ENCODE results near the gene LINC01488. TPM values are rescaled to one million over a fixed set of nuclear protein-coding genes. Genes with fewer than 3 reads are reported as not detected.

Gene LINC01488
- total RNA-seq, 1 donor from 2014 or later = not detected

GRCh38 chr11:69500285-69501120, 19.0 kb downstream of the LINC01488 start:
- peaks cover 15% of the 10 kb centered on the region for H3K4me1 ChIP-seq (ENCODE audit: insufficient read depth, low read length)
- no peak for TF ChIP-seq EZH2 (IDR thresholded peaks at IDR 0.05; ENCODE audit: insufficient read depth, low read length)
- no peak for TF ChIP-seq CTCF (IDR thresholded peaks at IDR 0.05; ENCODE audit: insufficient read depth, low read depth, low read length)
- no peak overlapping the region for H3K27ac ChIP-seq (ENCODE audit: low read depth, low read length)
- H3K27me3 ChIP-seq (ENCODE audit: insufficient read depth, low read length) = peaks cover 2% of the 10 kb centered on the region
- no peaks in the 10 kb centered on the region for H4K20me1 ChIP-seq (ENCODE audit: insufficient read depth, low read length)
- peaks cover 7% of the 10 kb centered on the region for H3K9me3 Mint-ChIP-seq (ENCODE audit: unreplicated experiment)
- H3K9ac ChIP-seq (ENCODE audit: low read length) = no peak overlapping the region
- no peaks in the 10 kb centered on the region for H3K36me3 ChIP-seq (ENCODE audit: insufficient read depth, low read length)
- no peak overlapping the region for H2AFZ ChIP-seq (ENCODE audit: low read depth, low read length)
- no peaks in the 10 kb centered on the region for H3K9me3 ChIP-seq (ENCODE audit: insufficient read depth, low read depth, low read length)
- no peak overlapping the region for H3K4me2 ChIP-seq (ENCODE audit: low read length)
- H3K4me1 Mint-ChIP-seq (ENCODE audit: low read depth, unreplicated experiment) = peaks cover 3% of the 10 kb centered on the region
- DNase-seq (ENCODE audit: low read depth) = no peak
- H3K4me3 Mint-ChIP-seq (ENCODE audit: unreplicated experiment) = no peak overlapping the region
- H3K79me2 ChIP-seq (ENCODE audit: insufficient read depth, low read length) = no peaks in the 10 kb centered on the region
- no peaks in the 10 kb centered on the region for H3K36me3 Mint-ChIP-seq (ENCODE audit: low read depth, unreplicated experiment)
- FAIRE-seq = no peak
- H3K27ac Mint-ChIP-seq (ENCODE audit: unreplicated experiment) = no peak overlapping the region
- H3K27me3 Mint-ChIP-seq (ENCODE audit: low read depth, unreplicated experiment) = peaks cover 43% of the 10 kb centered on the region
- no peak overlapping the region for H3K4me3 ChIP-seq (ENCODE audit: insufficient read depth, low read depth, low read length)

GRCh38 chr11:69501121-69501489, 19.6 kb downstream of the LINC01488 start:
- peaks cover 3% of the 10 kb centered on the region for H3K4me1 Mint-ChIP-seq (ENCODE audit: low read depth, unreplicated experiment)
- H2AFZ ChIP-seq (ENCODE audit: low read depth, low read length) = no peak overlapping the region
- peaks cover 2% of the 10 kb centered on the region for H3K27me3 ChIP-seq (ENCODE audit: insufficient read depth, low read length)
- no peak overlapping the region for H3K9ac ChIP-seq (ENCODE audit: low read length)
- no peaks in the 10 kb centered on the region for H3K9me3 ChIP-seq (ENCODE audit: insufficient read depth, low read depth, low read length)
- TF ChIP-seq EZH2 (IDR thresholded peaks at IDR 0.05; ENCODE audit: insufficient read depth, low read length) = no peak
- TF ChIP-seq CTCF (IDR thresholded peaks at IDR 0.05; ENCODE audit: insufficient read depth, low read depth, low read length) = no peak
- H3K9me3 Mint-ChIP-seq (ENCODE audit: unreplicated experiment) = peaks cover 8% of the 10 kb centered on the region
- H3K36me3 Mint-ChIP-seq (ENCODE audit: low read depth, unreplicated experiment) = peaks cover 1% of the 10 kb centered on the region
- H3K27ac ChIP-seq (ENCODE audit: low read depth, low read length) = no peak overlapping the region
- no peak overlapping the region for H3K4me3 ChIP-seq (ENCODE audit: insufficient read depth, low read depth, low read length)
- H3K27ac Mint-ChIP-seq (ENCODE audit: unreplicated experiment) = no peak overlapping the region
- peaks cover 43% of the 10 kb centered on the region for H3K27me3 Mint-ChIP-seq (ENCODE audit: low read depth, unreplicated experiment)
- H3K4me2 ChIP-seq (ENCODE audit: low read length) = no peak overlapping the region
- no peak for FAIRE-seq
- H3K4me3 Mint-ChIP-seq (ENCODE audit: unreplicated experiment) = no peak overlapping the region
- H3K36me3 ChIP-seq (ENCODE audit: insufficient read depth, low read length) = no peaks in the 10 kb centered on the region
- DNase-seq (ENCODE audit: low read depth) = no peak
- peaks cover 13% of the 10 kb centered on the region for H3K4me1 ChIP-seq (ENCODE audit: insufficient read depth, low read length)
- H4K20me1 ChIP-seq (ENCODE audit: insufficient read depth, low read length) = no peaks in the 10 kb centered on the region
- H3K79me2 ChIP-seq (ENCODE audit: insufficient read depth, low read length) = no peaks in the 10 kb centered on the region
